Measurements from ENCODE around the gene CHRM1.
"Not testable (repeated sequence)": the region's sequence is repeated elsewhere in the genome, so short reads cannot be mapped to it uniquely, and the experiment has no call there.

The CHRM1 gene

GRCh38 chr11:62874851-62875250 lies 46.3 kb downstream of the CHRM1 start:
- Histone ChIP-seq H2BK120ac (ENCODE audit: low read depth, low read length) (no peak overlapping the region), H3K14ac (ENCODE audit: low read length) (no peak overlapping the region), H3K27ac (replicated peaks; ENCODE audit: low read length) (no peak overlapping the region), H2AK5ac (ENCODE audit: low read depth, low read length) (no peak overlapping the region), H3K79me1 (ENCODE audit: low read depth, low read length) (peaks cover 1% of the 10 kb centered on the region), H3K23ac (ENCODE audit: low read depth, low read length, poor library complexity) (no peak overlapping the region), H4K8ac (ENCODE audit: low read depth, low read length) (no peak overlapping the region), H3K18ac (ENCODE audit: low read length) (no peak overlapping the region), H2BK15ac (ENCODE audit: low read length) (no peak overlapping the region), H3K9ac (ENCODE audit: low read depth, low read length, poor library complexity) (no peak overlapping the region), H2AFZ (ENCODE audit: low read length) (no peak overlapping the region), H3K4me1 (ENCODE audit: control insufficient read depth in 2 of 2, insufficient read depth in 1 of 2, low read depth in 1 of 2, low read length in 2 of 2) (peaks cover 6% of the 10 kb centered on the region in 2 donors), H2BK5ac (ENCODE audit: low read length) (no peak overlapping the region), H3K4ac (ENCODE audit: low read length) (no peak overlapping the region), H3K36me3 (replicated peaks in 1 of 2; ENCODE audit: control insufficient read depth in 2 of 2, insufficient read depth in 2 of 2, low read length in 2 of 2) (peaks cover 13 to 95% of the 10 kb centered on the region in 2 donors), H3K4me2 (ENCODE audit: insufficient read depth, low read length, poor library complexity, severe bottlenecking) (no peak overlapping the region), H3K4me3 (ENCODE audit: low read length in 2 of 2) (no peak overlapping the region), H2BK12ac (ENCODE audit: low read length) (no peak overlapping the region), H3K27me3 (ENCODE audit: control insufficient read depth in 3 of 3, insufficient read depth in 3 of 3, low read depth in 1 of 3, low read length in 3 of 3) (no peaks in the 10 kb centered on the region), H3K9me3 (replicated peaks in 1 of 2; ENCODE audit: control insufficient read depth in 2 of 2, insufficient read depth in 1 of 2, low read depth in 1 of 2, low read length in 2 of 2) (no peaks in the 10 kb centered on the region), H4K91ac (ENCODE audit: low read depth, low read length, poor library complexity) (no peak overlapping the region)
- WGBS, 2 donors (ENCODE audit: extremely low coverage in 2 of 2, insufficient read length in 2 of 2, insufficient replicate concordance in 1 of 2) = no CpG with 5 or more reads among the region's 7 CpGs
- DNase-seq (ENCODE audit: low spot score) = no peak

DNA sequence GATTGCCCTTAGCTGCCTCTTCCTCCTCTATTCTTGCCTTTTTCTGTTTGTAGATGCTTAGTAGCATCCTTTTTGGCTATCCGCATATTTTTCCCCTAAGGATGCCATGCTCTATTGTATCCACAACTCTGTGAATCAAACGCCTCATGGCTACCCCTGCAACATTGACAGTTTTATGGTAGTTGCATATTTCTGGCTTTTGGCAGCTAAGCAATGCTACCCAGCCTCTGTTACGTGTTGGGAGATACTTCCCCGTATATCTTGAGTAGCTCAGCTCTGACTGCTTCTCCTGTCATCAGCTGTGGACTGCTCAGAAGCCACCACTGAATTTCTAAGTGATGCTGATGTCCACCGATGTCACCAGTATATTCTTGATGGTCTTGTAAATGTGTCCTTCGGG lies 55.5 kb downstream of the CHRM1 start:
- Histone ChIP-seq H4K8ac (ENCODE audit: low read depth, low read length) (no peak overlapping the region), H3K4ac (ENCODE audit: low read length) (no peak overlapping the region), H2BK5ac (ENCODE audit: low read length) (no peak overlapping the region), H3K23ac (ENCODE audit: low read depth, low read length, poor library complexity) (no peak overlapping the region), H3K27me3 (ENCODE audit: control insufficient read depth in 3 of 3, insufficient read depth in 3 of 3, low read depth in 1 of 3, low read length in 3 of 3) (no peaks in the 10 kb centered on the region), H2BK12ac (ENCODE audit: low read length) (no peak overlapping the region), H3K4me1 (ENCODE audit: control insufficient read depth in 2 of 2, insufficient read depth in 1 of 2, low read depth in 1 of 2, low read length in 2 of 2) (peaks cover 2 to 3% of the 10 kb centered on the region in 2 donors), H3K9ac (ENCODE audit: low read depth, low read length, poor library complexity) (no peak overlapping the region), H3K36me3 (replicated peaks in 1 of 2; ENCODE audit: control insufficient read depth in 2 of 2, insufficient read depth in 2 of 2, low read length in 2 of 2) (peaks cover 9 to 63% of the 10 kb centered on the region in 2 donors), H3K18ac (ENCODE audit: low read length) (no peak overlapping the region), H2AFZ (ENCODE audit: low read length) (no peak overlapping the region), H2BK120ac (ENCODE audit: low read depth, low read length) (no peak overlapping the region), H3K14ac (ENCODE audit: low read length) (no peak overlapping the region), H3K9me3 (replicated peaks in 1 of 2; ENCODE audit: control insufficient read depth in 2 of 2, insufficient read depth in 1 of 2, low read depth in 1 of 2, low read length in 2 of 2) (no peaks in the 10 kb centered on the region), H2AK5ac (ENCODE audit: low read depth, low read length) (no peak overlapping the region), H3K27ac (replicated peaks; ENCODE audit: low read length) (no peak overlapping the region), H4K91ac (ENCODE audit: low read depth, low read length, poor library complexity) (no peak overlapping the region), H3K79me1 (ENCODE audit: low read depth, low read length) (peaks cover 10% of the 10 kb centered on the region), H3K4me2 (ENCODE audit: insufficient read depth, low read length, poor library complexity, severe bottlenecking) (no peak overlapping the region), H3K4me3 (ENCODE audit: low read length in 2 of 2) (no peak overlapping the region), H2BK15ac (ENCODE audit: low read length) (no peak overlapping the region)
- no peak for DNase-seq (ENCODE audit: low spot score)
- WGBS, 2 donors (ENCODE audit: extremely low coverage in 2 of 2, insufficient read length in 2 of 2, insufficient replicate concordance in 1 of 2) = no CpG with 5 or more reads among the region's 6 CpGs

DNA sequence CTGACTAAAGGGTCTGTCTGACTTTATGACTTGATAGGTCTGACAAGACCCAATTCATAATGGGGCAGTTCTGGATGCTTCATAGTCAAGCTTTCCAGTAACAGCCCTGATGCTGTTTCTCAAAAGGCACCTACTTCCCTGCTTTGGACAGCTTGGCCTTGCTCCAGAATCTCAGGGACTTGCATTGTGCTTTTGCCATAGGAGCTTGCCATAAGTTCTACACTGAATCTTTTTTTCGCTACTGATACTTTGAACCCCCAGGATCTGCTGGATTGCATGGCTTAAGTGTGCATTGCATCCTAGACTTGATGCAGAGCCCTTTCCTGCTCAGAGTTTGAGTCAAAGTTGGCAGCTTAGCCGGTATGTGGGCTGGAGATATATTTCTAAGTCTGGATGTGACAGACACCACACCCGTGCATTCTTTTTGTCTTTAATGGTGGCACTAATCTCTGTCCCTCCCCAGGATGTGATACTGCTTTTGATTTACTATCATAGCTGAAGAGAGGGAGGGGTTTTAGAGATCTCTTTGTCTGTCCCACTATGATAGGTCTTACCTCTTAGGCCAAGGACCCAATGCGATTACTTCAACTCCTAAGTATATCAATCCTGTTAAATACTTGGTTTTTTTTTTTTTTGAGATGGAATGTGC lies 57.4 kb downstream of the CHRM1 start:
- Histone ChIP-seq H3K9ac (ENCODE audit: low read depth, low read length, poor library complexity) (no peak overlapping the region), H2AFZ (ENCODE audit: low read length) (no peak overlapping the region), H3K4ac (ENCODE audit: low read length) (no peak overlapping the region), H3K18ac (ENCODE audit: low read length) (no peak overlapping the region), H3K4me3 (ENCODE audit: low read length in 2 of 2) (no peak overlapping the region), H2AK5ac (ENCODE audit: low read depth, low read length) (no peak overlapping the region), H2BK12ac (ENCODE audit: low read length) (no peak overlapping the region), H2BK120ac (ENCODE audit: low read depth, low read length) (no peak overlapping the region), H4K91ac (ENCODE audit: low read depth, low read length, poor library complexity) (no peak overlapping the region), H4K8ac (ENCODE audit: low read depth, low read length) (no peak overlapping the region), H3K9me3 (replicated peaks in 1 of 2; ENCODE audit: control insufficient read depth in 2 of 2, insufficient read depth in 1 of 2, low read depth in 1 of 2, low read length in 2 of 2) (no peaks in the 10 kb centered on the region), H3K14ac (ENCODE audit: low read length) (no peak overlapping the region), H3K4me2 (ENCODE audit: insufficient read depth, low read length, poor library complexity, severe bottlenecking) (no peak overlapping the region), H3K27ac (replicated peaks; ENCODE audit: low read length) (no peak overlapping the region), H2BK15ac (ENCODE audit: low read length) (no peak overlapping the region), H2BK5ac (ENCODE audit: low read length) (no peak overlapping the region), H3K79me1 (ENCODE audit: low read depth, low read length) (peaks cover 10% of the 10 kb centered on the region), H3K23ac (ENCODE audit: low read depth, low read length, poor library complexity) (no peak overlapping the region), H3K36me3 (replicated peaks in 1 of 2; ENCODE audit: control insufficient read depth in 2 of 2, insufficient read depth in 2 of 2, low read length in 2 of 2) (peaks cover 9 to 60% of the 10 kb centered on the region in 2 donors), H3K4me1 (ENCODE audit: control insufficient read depth in 2 of 2, insufficient read depth in 1 of 2, low read depth in 1 of 2, low read length in 2 of 2) (peaks cover 2 to 3% of the 10 kb centered on the region in 2 donors), H3K27me3 (ENCODE audit: control insufficient read depth in 3 of 3, insufficient read depth in 3 of 3, low read depth in 1 of 3, low read length in 3 of 3) (no peaks in the 10 kb centered on the region)
- WGBS, 2 donors (ENCODE audit: extremely low coverage in 2 of 2, insufficient read length in 2 of 2, insufficient replicate concordance in 1 of 2) = no CpG with 5 or more reads among the region's 4 CpGs
- DNase-seq (ENCODE audit: low spot score) = no peak

- H3K79me1 ChIP-seq (ENCODE audit: low read depth, low read length); H4K8ac ChIP-seq (ENCODE audit: low read depth, low read length); H3K4ac ChIP-seq (ENCODE audit: low read length); H2BK12ac ChIP-seq (ENCODE audit: low read length); DNase-seq (ENCODE audit: low spot score); H3K4me2 ChIP-seq (ENCODE audit: insufficient read depth, low read length, poor library complexity, severe bottlenecking); H2BK15ac ChIP-seq (ENCODE audit: low read length); H3K9me3 ChIP-seq (replicated peaks in 1 of 2; ENCODE audit: control insufficient read depth in 2 of 2, insufficient read depth in 1 of 2, low read depth in 1 of 2, low read length in 2 of 2); H3K4me3 ChIP-seq (ENCODE audit: low read length in 2 of 2); H2AFZ ChIP-seq (ENCODE audit: low read length); H2BK5ac ChIP-seq (ENCODE audit: low read length); H3K18ac ChIP-seq (ENCODE audit: low read length); H4K91ac ChIP-seq (ENCODE audit: low read depth, low read length, poor library complexity); H3K27me3 ChIP-seq (ENCODE audit: control insufficient read depth in 3 of 3, insufficient read depth in 3 of 3, low read depth in 1 of 3, low read length in 3 of 3); H3K4me1 ChIP-seq (ENCODE audit: control insufficient read depth in 2 of 2, insufficient read depth in 1 of 2, low read depth in 1 of 2, low read length in 2 of 2); H3K14ac ChIP-seq (ENCODE audit: low read length); H3K27ac ChIP-seq (replicated peaks; ENCODE audit: low read length); H2BK120ac ChIP-seq (ENCODE audit: low read depth, low read length); H3K9ac ChIP-seq (ENCODE audit: low read depth, low read length, poor library complexity); H3K23ac ChIP-seq (ENCODE audit: low read depth, low read length, poor library complexity); H2AK5ac ChIP-seq (ENCODE audit: low read depth, low read length): not testable (repeated sequence)
- peaks cover 9 to 51% of the 10 kb centered on the region in 2 donors for H3K36me3 ChIP-seq (replicated peaks in 1 of 2; ENCODE audit: control insufficient read depth in 2 of 2, insufficient read depth in 2 of 2, low read length in 2 of 2)
- no CpG with 5 or more reads among the region's 16 CpGs for WGBS, 2 donors (ENCODE audit: extremely low coverage in 2 of 2, insufficient read length in 2 of 2, insufficient replicate concordance in 1 of 2)
Observed at GRCh38 chr11:62861564-62862192, 59.5 kb downstream of the CHRM1 start.

Data from neuronal stem cell (in vitro differentiated cells).